Hepatocyte (in vitro differentiated cells): ENCODE results near the gene DNAH12. TPM values are rescaled to one million over a fixed set of nuclear protein-coding genes. Genes with fewer than 3 reads are reported as not detected.
A peak's percentile ranks its signal among the peaks of the same experiment; 100 is the strongest.

Source experiments
- DNase-seq: peaks from one replicate; pipeline ENCODE4 v3.0.0-alpha.2; 2016; ENCODE audit warnings: low spot score
- H2AFZ ChIP-seq: fragments of 200-600 bp; sonication (generic); 2 replicates; pipeline ENCODE4 v1.6.0; 2016; ENCODE audit warnings: antibody characterized with exemption, mild to moderate bottlenecking
- H3K27ac ChIP-seq: fragments of 200-600 bp; sonication (generic); 2 replicates; pipeline ENCODE4 v1.5.1; 2016; ENCODE audit warnings: mild to moderate bottlenecking
- H3K27me3 ChIP-seq: fragments of 200-600 bp; sonication (generic); 2 replicates; pipeline ENCODE4 v1.6.1; 2016
- H3K36me3 ChIP-seq: fragments of 200-600 bp; sonication (generic); replicated peaks from 2 replicates; pipeline ENCODE4 v1.5.1; 2016; ENCODE audit warnings: low read depth; ENCODE audit not compliant: insufficient read depth
- H3K4me1 ChIP-seq: fragments of 200-600 bp; sonication (generic); 2 replicates; pipeline ENCODE4 v1.5.1; 2016; ENCODE audit warnings: mild to moderate bottlenecking, moderate library complexity; ENCODE audit not compliant: insufficient read depth
- H3K4me2 ChIP-seq: fragments of 200-600 bp; sonication (generic); 2 replicates; pipeline ENCODE4 v1.6.0; 2016
- H3K4me3 ChIP-seq: fragments of 200-600 bp; sonication (generic); 2 replicates; pipeline ENCODE4 v1.5.1; 2016; ENCODE audit warnings: mild to moderate bottlenecking
- H3K79me2 ChIP-seq: fragments of 200-600 bp; sonication (generic); 2 replicates; pipeline ENCODE4 v1.6.0; 2017; ENCODE audit warnings: mild to moderate bottlenecking
- H3K9me2 ChIP-seq: fragments of 200-600 bp; sonication (generic); replicated peaks from 2 replicates; pipeline ENCODE4 v1.6.0; 2017; ENCODE audit warnings: mild to moderate bottlenecking; ENCODE audit not compliant: insufficient read depth
- H3K9me3 ChIP-seq: fragments of 200-600 bp; sonication (generic); 2 replicates; pipeline ENCODE4 v1.5.1; 2016; ENCODE audit warnings: low read depth, mild to moderate bottlenecking
- H4K20me1 ChIP-seq: fragments of 200-600 bp; sonication (generic); 2 replicates; pipeline ENCODE4 v1.6.0; 2016; ENCODE audit warnings: mild to moderate bottlenecking; ENCODE audit not compliant: insufficient read depth, poor library complexity, severe bottlenecking
- CTCF ChIP-seq: fragments of 200-600 bp; sonication (generic); IDR thresholded peaks from 2 replicates; pipeline ENCODE4 v1.5.1; 2016; ENCODE audit warnings: antibody characterized with exemption, mild to moderate bottlenecking; ENCODE audit not compliant: poor library complexity
- EZH2 ChIP-seq: fragments of 200-600 bp; sonication (generic); IDR thresholded peaks from 2 replicates; pipeline ENCODE4 v1.6.1; 2016; ENCODE audit warnings: antibody characterized with exemption, mild to moderate bottlenecking, borderline replicate concordance
- EZH2phosphoT487 ChIP-seq: fragments of 200-600 bp; sonication (generic); IDR thresholded peaks from one replicate; pipeline ENCODE4 v1.6.1; 2018; ENCODE audit warnings: antibody characterized with exemption, mild to moderate bottlenecking, low read depth, moderate library complexity; ENCODE audit not compliant: unreplicated experiment, severe bottlenecking
- WGBS: methylation state at CpG from one replicate; pipeline ENCODE4 v1.1.6; 2016; ENCODE audit warnings: low lambda C conversion rate; ENCODE audit errors: missing lambda C conversion rate; 5-methylcytosine and 5-hydroxymethylcytosine counted together
- polyA plus RNA-seq: library from polyadenylated mRNA; unstranded; fragments of >200 nt; fragmentation: Nextera tagmentation; extraction: Ambion mirVana; gene quantifications from 2 replicates; pipeline ENCODE4 v1.2.1, GENCODE V29; 2016
- total RNA-seq: library from RNA; depleted of rRNA; stranded (reverse); fragments of >200 nt; gene quantifications from 2 replicates; pipeline ENCODE4 v1.2.3, GENCODE V29; 2014

Gene DNAH12
- total and polyA plus RNA-seq, 2 experiments from 2014 or later: 0.06 to 1.5 TPM

- TF ChIP-seq EZH2: no peak
- TF ChIP-seq CTCF: no peak
- TF ChIP-seq EZH2phosphoT487: no peak
- Histone ChIP-seq H3K27ac (peak overlapping the region; percentile 59), H3K36me3 (no peaks in the 10 kb centered on the region), H3K9me3 (no peaks in the 10 kb centered on the region), H2AFZ (no peak overlapping the region), H3K79me2 (no peaks in the 10 kb centered on the region), H4K20me1 (no peaks in the 10 kb centered on the region), H3K4me2 (no peak overlapping the region), H3K27me3 (no peaks in the 10 kb centered on the region), H3K9me2 (no peaks in the 10 kb centered on the region), H3K4me3 (no peak overlapping the region), H3K4me1 (peaks cover 6% of the 10 kb centered on the region)
- peak; percentile 26 for DNase-seq
- WGBS: 75% methylated on average over 1 of the region's 1 CpG
Measured at GRCh38 chr3:57436195-57436761, 107.9 kb downstream of the DNAH12 start.

- H3K27me3 ChIP-seq: no peaks in the 10 kb centered on the region
Measured at GRCh38 chr3:57434041-57434440, 110.1 kb downstream of the DNAH12 start.

GRCh38 chr3:57423335-57423734 is 120.8 kb downstream of the DNAH12 start:
- Histone ChIP-seq H2AFZ (no peak overlapping the region), H3K4me1 (no peaks in the 10 kb centered on the region), H3K27ac (no peak overlapping the region), H3K4me3 (no peak overlapping the region), H3K9me3 (no peaks in the 10 kb centered on the region), H3K79me2 (no peaks in the 10 kb centered on the region), H3K9me2 (no peaks in the 10 kb centered on the region), H3K36me3 (no peaks in the 10 kb centered on the region), H3K4me2 (no peak overlapping the region), H4K20me1 (no peaks in the 10 kb centered on the region), H3K27me3 (no peaks in the 10 kb centered on the region)
- WGBS: 78% methylated on average over 3 of the region's 3 CpGs
- DNase-seq: no peak
- TF ChIP-seq EZH2phosphoT487 (no peak), CTCF (no peak), EZH2 (no peak)

More at GRCh38 chr3:57434041-57434440, 110.1 kb downstream of the DNAH12 start:
- no peak overlapping the region for H3K4me2 ChIP-seq
- no peaks in the 10 kb centered on the region for H3K9me2 ChIP-seq
- H3K79me2 ChIP-seq: no peaks in the 10 kb centered on the region
- no peaks in the 10 kb centered on the region for H3K9me3 ChIP-seq
- WGBS: 28% methylated on average over 4 of the region's 4 CpGs
- no peaks in the 10 kb centered on the region for H3K36me3 ChIP-seq
- peaks cover 6% of the 10 kb centered on the region for H3K4me1 ChIP-seq
- no peak overlapping the region for H3K27ac ChIP-seq
- no peak overlapping the region for H3K4me3 ChIP-seq
- TF ChIP-seq CTCF (peak; percentile 51), EZH2phosphoT487 (no peak), EZH2 (no peak)
- no peak overlapping the region for H2AFZ ChIP-seq
- H4K20me1 ChIP-seq: no peaks in the 10 kb centered on the region
- peak; percentile 50 for DNase-seq

- Histone ChIP-seq H3K27me3 (no peaks in the 10 kb centered on the region), H3K4me3 (no peak overlapping the region), H3K9me2 (no peaks in the 10 kb centered on the region), H3K36me3 (no peaks in the 10 kb centered on the region), H3K79me2 (no peaks in the 10 kb centered on the region), H3K27ac (no peak overlapping the region), H2AFZ (no peak overlapping the region), H3K4me2 (no peak overlapping the region), H3K4me1 (no peaks in the 10 kb centered on the region), H4K20me1 (no peaks in the 10 kb centered on the region), H3K9me3 (no peaks in the 10 kb centered on the region)
- TF ChIP-seq EZH2phosphoT487 (no peak), CTCF (no peak)
- DNase-seq: no peak
- WGBS: 86% methylated on average over 5 of the region's 5 CpGs
Measured at GRCh38 chr3:57421336-57421735, 122.8 kb downstream of the DNAH12 start.
